ENCODE results near the gene FAIM. TPM values are rescaled to one million over a fixed set of nuclear protein-coding genes. Genes with fewer than 3 reads are reported as not detected.

The FAIM gene
- total and polyA plus RNA-seq, 2 of the 8 experiments (the other 6 are each of a cell fraction or from before 2014, with no cell fraction given) = 1.2 to 7.1 TPM

GRCh38 chr3:138600100-138600745 lies 8.3 kb upstream of the FAIM start:
- Histone ChIP-seq H3K18ac (ENCODE audit: extremely low read depth, low read length) (no peak overlapping the region), H2BK12ac (ENCODE audit: low read depth, low read length) (no peak overlapping the region), H3K4me3 (ENCODE audit: extremely low read depth in 1 of 4, insufficient read depth in 2 of 4, low read depth in 3 of 4, low read length in 4 of 4) (no peak overlapping the region), H3K9me3 (ENCODE audit: insufficient read depth in 2 of 2, low read depth in 1 of 2, low read length in 1 of 2) (peaks cover 7 to 16% of the 10 kb centered on the region in 2 experiments; a peak in 3 of 4 replicates), H4K5ac (ENCODE audit: insufficient read length, low read depth, low read length) (no peak overlapping the region), H2AK5ac (ENCODE audit: low read depth, low read length) (no peak overlapping the region), H3K36me3 (ENCODE audit: control insufficient read depth in 2 of 4, insufficient read depth in 4 of 4, low read length in 3 of 4) (no peaks in the 10 kb centered on the region), H3K23ac (ENCODE audit: insufficient read length) (no peak overlapping the region), H2BK20ac (ENCODE audit: low read length) (no peak overlapping the region), H3K79me2 (ENCODE audit: control insufficient read depth in 1 of 2, insufficient read depth in 2 of 2, low read length in 2 of 2) (no peaks in the 10 kb centered on the region), H2BK5ac (ENCODE audit: low read depth, low read length) (no peak overlapping the region), H4K20me1 (replicated peaks in 1 of 2; ENCODE audit: control insufficient read depth in 1 of 2, insufficient read depth in 2 of 2, low read length in 2 of 2) (no peaks in the 10 kb centered on the region), H2AFZ (ENCODE audit: low read length) (no peak overlapping the region), H3K9ac (replicated peaks in 1 of 4; ENCODE audit: extremely low read depth in 1 of 4, low read depth in 3 of 4, low read length in 3 of 4) (no peak overlapping the region), H3K4me2 (ENCODE audit: insufficient read depth in 1 of 2, low read depth in 2 of 2, low read length in 2 of 2) (no peak overlapping the region), H2BK15ac (ENCODE audit: low read length) (no peak overlapping the region), H3K14ac (ENCODE audit: insufficient read length) (no peak overlapping the region), H2BK120ac (replicated peaks; ENCODE audit: low read depth, low read length) (no peak overlapping the region), H3K79me1 (ENCODE audit: low read depth, low read length) (no peaks in the 10 kb centered on the region), H3K4me1 (replicated peaks in 1 of 4; ENCODE audit: control insufficient read depth in 3 of 4, insufficient read depth in 4 of 4, low read length in 3 of 4) (no peaks in the 10 kb centered on the region), H3K23me2 (ENCODE audit: low read depth, low read length) (no peaks in the 10 kb centered on the region; the same call in 1 of the 2 replicates), H3K27ac (ENCODE audit: low read depth, low read length) (no peak overlapping the region), H3K4ac (replicated peaks; ENCODE audit: insufficient read length, low read depth, low read length) (no peak overlapping the region), H4K91ac (replicated peaks; ENCODE audit: insufficient read length, low read length) (no peak overlapping the region), H3K27me3 (replicated peaks in 1 of 4; ENCODE audit: control insufficient read depth in 3 of 4, extremely low read depth in 1 of 4, insufficient read depth in 3 of 4, low read length in 3 of 4) (no peaks in the 10 kb centered on the region), H3K56ac (replicated peaks; ENCODE audit: insufficient read length, low read depth, low read length) (no peak overlapping the region), H4K8ac (ENCODE audit: extremely low read depth, insufficient read depth, low read length) (no peak overlapping the region)
- TF ChIP-seq CBX5 (IDR thresholded peaks at IDR 0.05; ENCODE audit: low read depth, low read length) (no peak), SP1 (IDR thresholded peaks at IDR 0.05; ENCODE audit: low read depth, low read length) (no peak), TAF1 (IDR thresholded peaks at IDR 0.05; ENCODE audit: low read depth, low read length) (no peak), YY1 (IDR thresholded peaks at IDR 0.05; ENCODE audit: low read depth, low read length) (no peak), HDAC6 (IDR thresholded peaks at IDR 0.05; ENCODE audit: low read depth, low read length) (no peak), SUZ12 (IDR thresholded peaks at IDR 0.05; ENCODE audit: low read length) (no peak), SP4 (IDR thresholded peaks at IDR 0.05; ENCODE audit: low read length) (no peak), KDM5A (IDR thresholded peaks at IDR 0.05; ENCODE audit: low read length) (no peak), SIRT6 (IDR thresholded peaks at IDR 0.05; ENCODE audit: low read length) (no peak)
- ChIA-PET CTCF (ENCODE audit: partially characterized antibody) (interaction anchor here (0.6 to 1.6 kb wide), 9 partner anchors 8 to 613 kb away, joined by 3 to 13 read pairs (median 3); partner anchors contain the start of gene FAIM), POLR2A (ENCODE audit: partially characterized antibody) (interaction anchor here (0.6 kb wide), 1 partner anchor 166 kb away, joined by 5 read pairs; the partner anchor contains the start of gene ESYT3)
- 91% methylated on average over 7 of the region's 8 CpGs; no CpG with 5 or more reads in 1 of the 2 experiments for WGBS, 2 experiments (ENCODE audit: extremely low coverage in 1 of 2, insufficient coverage in 1 of 2, insufficient read length in 1 of 2, insufficient replicate concordance in 2 of 2, low coverage in 1 of 2, low lambda C conversion rate in 2 of 2, missing lambda C conversion rate in 1 of 2)
- DNase-seq (ENCODE audit: low read depth in 1 of 2, low spot score in 2 of 2) (no peak), FAIRE-seq (no peak)
